ENCODE data around the gene MSI2.
A peak's percentile ranks its signal among the peaks of the same experiment; 100 is the strongest.
"Not testable (repeated sequence)": the region's sequence is repeated elsewhere in the genome, so short reads cannot be mapped to it uniquely, and the experiment has no call there.

The MSI2 gene

DNA sequence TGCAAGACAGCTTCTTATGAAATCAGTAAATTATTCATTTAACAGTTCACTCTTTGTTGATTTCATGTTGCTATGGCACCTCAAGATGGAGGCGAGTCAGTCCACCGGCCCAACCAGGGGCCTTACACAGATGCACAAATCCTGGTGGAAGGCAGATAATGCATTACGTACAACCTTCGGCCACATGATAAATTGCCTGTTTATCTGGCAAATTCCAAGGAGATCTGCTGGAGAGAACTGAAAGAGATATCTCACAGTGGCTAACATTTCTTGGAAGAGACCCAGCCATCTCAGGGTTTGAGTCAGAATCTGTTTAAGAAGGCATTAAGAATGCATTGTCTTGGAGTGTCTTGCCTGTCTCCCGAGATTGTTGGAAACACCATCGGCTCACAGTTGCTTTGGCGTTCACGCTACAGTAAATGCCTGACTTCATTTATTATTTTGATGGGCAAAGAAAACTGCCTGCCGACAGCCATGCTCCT is 225.6 kb downstream of the MSI2 start:
- peak; percentile 97 for DNase-seq (ENCODE audit: low read depth, low spot score)

DNA sequence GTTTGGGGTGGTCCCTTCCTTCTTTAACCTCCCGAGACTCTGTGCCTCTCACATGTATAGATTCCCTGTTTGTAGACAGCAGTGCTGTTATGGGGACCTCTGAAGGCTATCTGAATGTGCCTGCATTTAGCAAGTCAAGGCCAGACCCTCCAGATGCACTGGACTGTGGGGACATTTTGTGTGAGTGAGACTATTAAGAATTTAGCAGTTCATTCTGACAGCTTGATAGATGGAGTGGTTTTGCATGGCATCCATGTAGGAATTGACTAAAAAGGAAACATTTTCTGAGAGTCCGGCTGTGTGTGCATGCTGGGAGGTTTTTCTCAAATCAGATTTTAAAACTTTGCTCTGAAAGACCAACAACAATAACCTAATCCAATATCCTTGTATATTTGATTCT is 226.3 kb downstream of the MSI2 start:
- peak; percentile 79 for DNase-seq (ENCODE audit: low read depth, low spot score)

DNA sequence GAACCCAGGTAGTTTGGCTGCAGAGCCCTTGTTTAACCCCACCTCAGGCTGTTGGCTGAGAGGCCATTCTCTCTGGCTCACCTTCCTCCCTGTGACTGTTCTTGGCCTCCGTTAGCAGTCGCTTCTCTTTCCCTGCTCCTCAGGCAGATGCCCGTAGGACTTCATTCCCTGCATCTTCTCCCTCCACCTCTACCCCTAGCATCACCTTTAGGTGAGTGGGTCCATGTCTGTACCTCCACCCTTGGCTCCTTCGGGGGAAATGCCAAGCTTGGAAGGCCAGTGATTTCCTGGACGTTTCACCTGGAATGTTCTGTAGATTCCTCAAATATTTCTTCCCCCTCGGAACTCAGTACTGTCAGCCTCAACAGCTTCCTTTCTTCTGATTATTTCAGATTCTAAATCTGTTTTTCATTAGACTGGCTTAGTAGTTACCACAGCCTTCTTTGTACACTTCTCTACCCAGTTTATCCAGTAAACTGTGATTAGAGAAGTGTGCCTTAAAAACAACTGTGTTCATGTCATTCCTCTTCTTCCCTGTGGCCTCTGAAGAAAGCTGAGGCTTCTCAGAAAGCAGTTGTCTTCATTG is 227.9 kb downstream of the MSI2 start:
- DNase-seq (ENCODE audit: low read depth, low spot score), result peak; percentile 61

DNA sequence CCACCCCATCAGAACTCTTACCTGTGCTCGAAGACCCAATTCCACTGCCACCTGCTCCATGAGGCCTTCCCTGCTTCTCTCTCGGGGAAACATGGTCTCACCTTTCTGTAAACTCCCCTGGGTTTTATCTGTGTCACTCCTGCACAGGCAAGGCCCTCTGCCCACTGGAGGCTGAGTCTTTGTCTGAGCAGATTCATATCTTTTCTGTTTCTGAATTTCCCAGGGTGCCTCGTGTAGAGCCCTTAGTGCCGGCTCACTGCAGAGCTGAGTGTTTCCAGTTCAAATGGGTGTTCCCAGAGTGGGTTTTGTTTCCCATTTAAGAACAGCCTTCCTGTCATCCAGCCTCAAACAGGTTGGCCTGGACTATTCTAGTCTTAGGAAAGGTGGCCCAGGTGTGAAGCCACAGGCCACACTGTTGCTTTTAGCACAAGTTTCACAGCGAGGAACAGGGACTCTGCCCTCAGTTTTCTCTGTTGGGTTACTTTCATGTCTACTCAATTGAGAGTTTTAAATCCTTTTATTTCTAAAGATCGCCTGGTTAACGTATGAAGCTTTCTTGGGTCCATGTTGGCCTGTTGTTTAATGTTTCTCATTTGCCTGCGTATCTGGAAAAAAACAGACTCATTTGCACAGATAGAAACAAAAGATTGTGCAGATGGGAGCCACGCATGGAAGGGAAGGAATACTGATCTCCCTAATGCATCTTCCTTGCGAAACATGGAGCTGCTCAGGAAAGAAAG is 228.7 kb downstream of the MSI2 start:
- no peak for DNase-seq (ENCODE audit: low read depth, low spot score)

DNA sequence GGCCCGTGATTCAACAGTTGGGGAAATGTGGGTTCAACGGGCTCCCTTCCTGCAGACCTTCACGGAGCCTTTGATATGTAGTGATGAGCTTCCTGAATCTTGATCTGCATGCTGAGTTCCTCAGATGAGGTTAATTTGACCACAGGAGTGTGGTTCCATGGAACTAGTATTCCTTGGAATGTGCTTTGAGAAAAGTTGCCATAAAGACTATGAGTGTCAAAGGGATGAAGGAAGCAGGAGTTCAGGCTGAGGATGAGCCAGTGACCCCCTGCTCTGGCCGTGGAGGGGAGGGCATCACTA is 229.2 kb downstream of the MSI2 start:
- no peak for DNase-seq (ENCODE audit: low read depth, low spot score)

DNA sequence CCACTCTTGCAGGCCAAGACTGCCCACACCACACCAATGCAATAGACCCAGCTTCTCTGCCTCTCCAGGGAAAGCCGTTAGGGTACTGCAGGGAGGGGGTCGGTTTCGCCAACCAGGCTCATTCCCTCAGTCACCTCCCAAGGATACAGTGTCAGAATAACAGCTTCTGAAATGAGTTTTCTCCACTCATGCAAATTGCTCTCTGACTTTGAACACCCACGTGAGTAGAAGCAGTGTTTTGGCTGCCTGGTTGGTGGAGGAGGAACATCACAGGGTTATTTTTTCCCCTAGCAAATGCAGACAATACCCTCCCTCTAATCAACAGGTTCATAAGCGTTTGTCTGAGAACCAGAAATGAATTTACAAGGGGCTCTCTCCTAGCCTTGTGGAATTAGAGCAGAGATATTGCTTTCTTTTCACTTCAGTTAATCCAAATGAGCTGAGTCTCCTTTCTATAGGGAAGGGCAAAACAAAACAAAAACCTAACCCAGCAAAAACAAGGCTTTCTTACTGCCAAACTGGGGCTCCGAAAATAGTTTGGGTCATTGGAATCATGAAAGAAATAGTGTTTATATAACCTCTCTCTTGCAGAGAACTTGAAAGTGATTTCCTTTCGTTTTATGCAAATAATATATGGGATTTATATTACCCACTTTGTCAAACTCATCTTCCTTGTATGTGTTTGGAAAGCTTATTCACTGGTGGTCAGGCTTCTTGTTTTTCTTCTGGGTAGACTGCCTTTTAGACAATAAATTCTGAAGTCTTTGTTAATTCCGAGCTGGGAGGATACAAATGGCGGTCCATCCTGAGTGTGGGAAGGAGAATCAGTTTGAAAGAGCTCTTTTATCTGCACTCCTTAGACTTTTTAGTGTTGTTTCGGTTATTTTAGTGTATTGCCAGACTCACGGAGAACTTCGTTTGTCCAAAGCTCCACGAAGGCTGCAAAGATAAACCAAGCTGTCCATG is 229.9 kb downstream of the MSI2 start:
- DNase-seq (ENCODE audit: low read depth, low spot score), result no peak

DNA sequence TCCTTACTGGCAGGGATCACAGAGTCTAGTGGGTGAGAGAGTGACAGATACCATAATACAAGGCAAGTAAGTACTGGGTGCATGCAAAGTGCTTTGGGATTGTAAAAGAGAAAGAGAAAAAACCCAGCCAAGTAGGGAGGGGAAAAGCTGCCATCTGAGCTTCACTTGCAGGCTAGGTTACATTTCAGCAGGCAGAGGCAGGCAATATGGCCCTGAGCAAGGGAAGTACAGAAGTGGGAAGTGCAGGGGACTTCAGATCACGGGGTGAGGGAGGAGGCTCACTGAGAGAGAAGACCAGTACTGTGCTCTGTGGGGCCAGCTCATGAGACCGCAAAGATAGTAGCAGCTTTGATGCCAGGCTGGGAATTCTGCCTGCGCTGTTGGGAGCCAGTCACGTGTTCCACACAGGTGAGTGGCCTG is 230.6 kb downstream of the MSI2 start:
- no peak for DNase-seq (ENCODE audit: low read depth, low spot score)

DNA sequence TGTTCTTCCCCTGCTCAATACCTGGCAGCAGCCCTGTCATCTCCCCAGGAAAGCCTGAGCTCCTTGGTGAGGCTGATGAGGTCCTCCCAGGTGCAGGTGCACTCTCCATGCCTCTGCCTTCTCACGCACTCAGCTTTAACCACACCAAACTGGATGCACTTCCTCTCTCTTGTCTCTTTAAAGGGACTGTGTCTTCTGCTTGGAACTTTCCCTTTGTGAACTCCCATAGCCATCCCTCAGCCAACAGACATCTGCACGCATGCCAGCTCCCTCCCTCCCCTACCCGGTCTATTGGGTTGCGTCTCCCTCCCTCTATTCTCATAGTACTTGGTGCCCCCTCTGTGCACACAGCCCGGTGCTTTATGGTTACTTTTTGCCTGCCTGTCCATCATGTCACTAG is 231.2 kb downstream of the MSI2 start:
- no peak for DNase-seq (ENCODE audit: low read depth, low spot score)

DNA sequence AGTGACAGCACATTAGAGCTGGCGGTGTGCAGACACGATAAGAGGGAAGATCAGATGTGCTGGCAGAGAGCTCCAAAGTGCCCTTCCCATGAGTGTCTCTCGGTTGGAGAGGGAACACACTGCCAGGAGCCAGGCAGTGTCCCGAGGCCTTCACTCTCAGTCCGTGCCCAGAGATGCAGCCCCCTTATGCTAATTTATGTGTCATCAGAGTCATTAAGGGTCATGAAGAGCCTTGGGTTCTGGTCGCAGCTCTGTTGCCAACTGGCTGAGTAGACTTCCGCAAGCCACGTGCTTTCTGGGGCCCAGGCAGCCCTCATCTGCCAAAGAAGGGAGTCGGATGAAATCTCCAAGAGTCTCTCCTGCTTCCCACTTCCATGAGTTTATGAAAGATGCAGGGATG is 232.5 kb downstream of the MSI2 start:
- no peak for DNase-seq (ENCODE audit: low read depth, low spot score)

DNA sequence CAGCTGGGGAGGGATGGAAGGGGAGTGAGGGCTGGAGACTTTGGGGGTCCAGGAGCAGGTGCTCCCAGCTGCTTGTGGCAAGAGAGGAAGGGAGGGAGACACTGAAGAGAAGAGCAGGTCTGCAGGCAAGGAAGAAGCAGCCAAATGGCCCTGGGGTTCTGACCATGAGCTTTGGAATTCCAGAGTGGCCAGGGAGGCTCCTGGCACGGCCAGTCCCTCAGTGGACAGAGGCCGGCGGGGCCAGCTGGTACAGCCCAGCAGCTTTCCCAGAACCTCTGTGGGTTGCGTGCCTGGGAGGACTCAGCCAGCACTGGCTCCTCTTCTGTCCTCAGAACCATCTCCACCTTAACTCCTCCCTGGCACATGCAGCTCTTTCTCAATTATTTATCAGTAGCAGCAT is 233.0 kb downstream of the MSI2 start:
- DNase-seq (ENCODE audit: low read depth, low spot score), result no peak

DNA sequence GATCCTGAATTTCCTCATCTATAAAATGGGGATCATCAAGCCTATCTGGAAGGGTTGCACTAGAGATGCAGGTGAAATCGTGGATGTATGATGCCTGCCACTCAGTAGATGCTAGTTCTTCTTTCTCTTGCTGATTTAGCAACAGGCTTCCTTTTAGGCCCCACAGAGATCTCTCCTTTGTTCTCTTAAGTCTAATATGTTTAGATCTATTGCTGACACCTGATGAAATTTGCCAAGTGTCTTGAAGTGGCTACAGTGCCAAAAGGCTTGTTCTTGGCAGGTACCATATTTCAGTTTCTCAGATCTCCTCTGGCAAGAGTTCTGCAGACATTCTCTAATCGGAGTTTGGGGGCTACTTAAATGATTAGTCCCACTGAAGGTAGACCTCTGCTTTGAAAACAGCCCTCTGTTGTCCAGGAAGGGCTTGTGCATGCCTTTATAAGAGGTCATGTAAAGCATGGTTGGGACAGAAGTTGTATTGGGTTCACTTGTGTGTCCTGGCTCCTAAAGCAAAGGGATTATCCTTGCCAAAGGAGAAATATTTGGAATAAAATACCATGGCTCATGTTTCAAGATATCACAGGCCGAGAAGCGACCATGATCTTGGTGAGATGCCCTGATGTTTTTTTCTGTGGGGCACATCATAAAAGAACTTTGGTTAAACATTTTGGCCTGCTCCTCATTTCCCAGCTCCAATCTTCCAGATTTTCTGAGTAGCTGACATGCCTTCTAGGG is 234.0 kb downstream of the MSI2 start:
- DNase-seq (ENCODE audit: low read depth, low spot score), result no peak

DNA sequence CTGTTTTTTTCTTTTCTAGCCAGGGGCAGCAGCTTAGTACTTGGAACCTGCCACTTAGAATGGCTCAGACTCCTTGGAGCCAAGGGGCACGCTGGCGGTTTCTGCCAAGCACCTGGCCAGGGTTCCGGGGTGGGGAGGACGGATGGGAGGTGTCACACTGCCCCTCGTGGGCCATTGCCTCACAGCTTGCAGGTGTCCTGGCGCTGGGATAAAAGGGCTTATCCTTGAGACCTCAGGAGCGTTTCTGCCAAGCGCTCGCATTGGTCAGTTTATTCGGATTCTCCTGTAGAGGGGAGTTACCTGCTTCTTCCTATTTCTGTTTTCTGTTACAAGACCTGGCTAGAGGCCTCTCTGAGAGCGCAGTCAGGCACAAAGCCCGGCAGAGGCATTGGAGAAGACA is 234.6 kb downstream of the MSI2 start:
- DNase-seq (ENCODE audit: low read depth, low spot score), result no peak

DNA sequence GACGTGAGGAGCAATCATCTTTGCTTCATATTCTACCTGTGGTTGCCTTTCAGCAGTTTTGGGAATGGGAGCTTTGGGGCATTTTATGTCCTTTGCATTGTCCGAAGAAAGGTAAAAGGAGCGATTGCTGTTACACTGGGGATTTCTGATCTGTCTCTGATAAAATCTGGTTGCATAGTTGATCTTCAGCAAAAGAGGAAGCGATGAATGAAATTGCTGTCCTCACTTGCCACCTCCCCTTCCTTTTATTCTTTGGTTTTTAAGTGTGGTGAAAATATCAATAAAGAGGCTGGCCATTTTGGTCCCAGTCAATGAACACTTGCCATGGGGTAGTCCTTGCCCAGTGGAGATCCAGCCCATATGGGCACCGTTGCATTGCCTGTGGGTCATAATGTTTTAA is 236.8 kb downstream of the MSI2 start:
- no peak for DNase-seq (ENCODE audit: low read depth, low spot score)

DNA sequence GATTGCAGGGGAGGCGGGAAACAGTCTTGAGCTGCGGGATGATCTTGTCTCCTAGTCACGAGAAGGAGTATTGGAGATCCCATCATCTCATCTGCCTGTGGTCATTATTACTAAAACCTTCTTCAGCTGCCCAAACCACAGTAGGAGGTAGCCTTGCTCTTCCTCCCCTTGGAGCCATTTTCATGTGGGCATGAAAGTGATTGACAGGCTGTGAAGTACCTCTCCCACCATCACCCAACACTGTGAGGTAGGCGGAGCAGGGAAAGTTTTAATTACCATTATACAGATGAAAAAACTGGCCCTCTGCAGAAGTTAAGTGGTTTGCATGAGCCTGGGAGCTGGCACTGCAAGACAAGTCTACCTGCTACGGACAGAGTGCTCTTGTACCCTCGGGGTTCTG is 237.3 kb downstream of the MSI2 start:
- DNase-seq (ENCODE audit: low read depth, low spot score), result no peak

DNA sequence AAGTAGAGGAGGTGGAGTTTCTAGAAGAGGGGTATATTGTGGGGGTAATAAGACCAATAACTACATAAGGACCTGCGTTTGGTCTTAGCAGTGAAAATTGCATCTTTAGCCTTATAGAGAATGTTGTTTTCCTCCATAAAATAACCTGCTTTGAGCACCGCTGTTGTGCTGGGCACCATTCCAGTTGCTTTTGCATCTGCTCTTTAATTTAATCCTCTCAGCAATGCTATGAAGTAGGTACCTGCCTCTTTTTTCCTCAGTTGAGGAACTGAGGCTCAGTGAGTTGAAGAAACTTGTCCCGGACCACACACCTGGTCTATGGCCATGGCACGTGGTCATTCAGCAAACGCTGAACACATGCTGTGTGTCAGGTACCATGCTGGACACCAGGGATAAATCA is 238.1 kb downstream of the MSI2 start:
- no peak for DNase-seq (ENCODE audit: low read depth, low spot score)

DNA sequence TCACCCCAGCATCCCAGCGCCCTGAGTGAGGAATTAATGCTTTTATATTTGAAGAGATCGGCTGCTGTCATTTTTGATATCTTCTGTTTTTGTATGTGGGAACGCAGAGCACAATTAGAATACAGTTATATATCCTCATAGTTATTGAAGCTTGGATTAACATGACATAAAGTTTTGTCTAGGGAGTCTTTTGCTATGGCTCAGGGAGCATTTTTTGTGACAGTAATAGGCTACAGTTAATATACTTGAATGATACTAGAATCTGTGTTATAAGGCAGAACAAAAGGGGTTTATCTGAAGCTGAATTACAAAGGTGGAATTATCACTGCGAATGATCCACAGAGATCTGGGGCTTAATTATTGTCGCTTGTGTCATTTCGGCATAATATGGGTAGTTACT is 239.4 kb downstream of the MSI2 start:
- DNase-seq (ENCODE audit: low read depth, low spot score), result no peak

DNA sequence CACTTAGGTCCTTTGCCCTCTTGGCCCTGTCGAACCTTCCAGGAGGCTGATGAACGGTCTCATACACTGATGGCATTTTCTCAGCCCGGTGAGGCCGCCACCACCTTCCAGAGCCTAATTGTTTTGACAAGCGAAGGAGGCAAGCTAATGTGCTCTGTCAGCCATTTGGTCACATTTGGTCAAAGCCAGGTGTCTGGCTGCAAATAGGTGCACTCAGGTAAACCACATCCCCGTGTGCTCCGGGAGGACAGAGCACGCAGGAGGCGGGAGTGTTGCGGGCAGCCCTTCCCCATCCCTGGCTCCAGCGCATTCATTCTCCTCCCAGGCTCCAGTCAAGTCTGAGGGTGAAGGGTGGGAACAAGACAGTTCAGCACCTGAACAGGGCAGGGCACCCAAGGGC is 240.1 kb downstream of the MSI2 start:
- no peak for DNase-seq (ENCODE audit: low read depth, low spot score)

DNA sequence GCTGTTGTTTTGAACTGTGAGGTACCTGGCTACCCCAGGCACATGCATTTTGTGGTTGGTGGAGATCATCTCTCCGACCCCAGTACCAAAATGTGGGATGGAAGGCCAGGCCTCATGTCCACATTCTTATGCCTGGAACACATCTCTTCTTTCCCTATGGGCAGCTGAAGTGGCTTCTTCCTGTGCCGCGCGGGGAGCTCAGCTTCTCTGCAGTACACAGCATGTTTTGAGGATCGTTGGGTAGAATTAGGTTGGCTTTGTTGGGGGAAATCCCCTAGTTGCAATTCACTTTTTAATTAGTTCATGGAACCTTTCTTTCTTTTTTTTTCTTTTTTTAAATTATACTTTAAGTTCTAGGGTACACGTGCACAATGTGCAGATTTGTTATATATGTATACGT is 242.1 kb downstream of the MSI2 start:
- no peak for DNase-seq (ENCODE audit: low read depth, low spot score)

DNA sequence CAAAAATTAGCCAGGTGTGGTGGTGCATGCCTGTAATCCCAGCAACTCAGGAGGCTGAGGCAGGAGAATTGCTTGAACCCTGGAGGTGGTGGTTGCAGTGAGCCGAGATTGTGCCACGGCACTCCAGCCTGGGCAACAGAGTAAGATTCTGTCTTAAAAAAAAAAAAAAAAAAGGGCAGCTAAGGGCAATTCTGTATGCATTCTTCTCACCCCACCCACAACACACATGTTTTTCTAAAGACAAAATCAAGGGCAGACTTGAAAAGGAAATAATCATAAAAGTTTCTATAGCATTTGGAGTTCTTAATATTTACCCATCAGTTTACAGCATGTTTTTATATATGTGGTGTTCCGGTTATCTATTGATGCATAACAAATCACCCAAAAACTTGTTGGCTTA is 242.9 kb downstream of the MSI2 start:
- not testable (repeated sequence) for DNase-seq (ENCODE audit: low read depth, low spot score)

DNA sequence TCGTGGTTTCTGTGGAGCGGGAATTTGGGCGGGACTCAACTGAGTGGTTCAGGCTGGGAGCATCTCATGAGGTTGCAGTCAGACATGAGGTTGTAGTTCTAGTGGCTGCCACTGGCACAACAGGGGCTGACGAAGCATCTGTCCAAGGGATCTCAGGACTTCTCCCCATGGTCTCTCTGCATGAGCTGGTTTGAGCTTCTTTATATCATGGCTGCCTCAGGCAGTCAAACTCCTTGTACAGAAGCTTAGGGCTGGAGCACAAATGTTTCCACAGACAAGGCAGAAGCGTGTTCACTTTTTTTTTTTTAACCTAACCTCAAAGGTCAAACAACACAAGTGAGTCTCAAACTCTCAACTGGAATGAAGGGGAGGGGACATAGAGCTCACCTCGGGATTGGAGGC is 243.3 kb downstream of the MSI2 start:
- DNase-seq (ENCODE audit: low read depth, low spot score), result no peak

DNA sequence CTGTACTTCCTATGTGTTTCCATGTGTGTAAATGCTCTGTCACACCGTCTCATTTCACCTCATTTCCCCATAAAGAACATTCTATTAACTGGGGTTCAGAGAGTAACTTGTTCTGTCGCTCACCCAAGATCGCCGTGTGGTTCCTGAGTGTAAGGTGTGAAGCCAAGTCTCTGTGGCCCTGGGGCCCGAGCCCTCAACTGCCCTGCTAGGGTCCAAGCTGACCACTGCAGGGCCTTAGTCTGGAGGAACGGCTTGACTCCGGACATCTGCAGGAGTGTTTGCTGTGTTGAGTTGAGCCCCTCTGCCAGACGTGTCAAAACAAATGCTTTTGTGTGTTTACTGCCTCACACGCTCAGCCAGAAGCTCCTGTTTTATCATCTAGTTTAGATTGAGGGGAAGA is 244.7 kb downstream of the MSI2 start:
- no peak for DNase-seq (ENCODE audit: low read depth, low spot score)

DNA sequence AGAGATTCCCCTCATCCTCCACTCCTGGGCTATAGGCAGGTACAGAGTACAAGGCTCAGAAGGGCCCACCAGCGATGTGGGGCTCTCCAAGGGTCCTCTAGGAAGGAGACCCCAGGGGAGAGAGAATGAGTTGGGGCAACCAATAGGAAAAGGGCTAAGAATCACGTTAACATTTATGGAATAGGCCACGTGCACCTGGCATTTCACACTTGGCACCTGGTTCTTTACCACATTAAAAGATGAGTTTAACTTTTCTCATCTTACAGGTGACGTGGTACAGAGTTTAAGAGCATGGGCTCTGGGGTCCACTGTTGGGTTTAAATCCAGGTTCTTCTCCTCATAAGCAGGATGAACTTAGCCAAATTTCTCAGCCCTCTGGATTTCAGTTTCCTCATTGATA is 245.7 kb downstream of the MSI2 start:
- no peak for DNase-seq (ENCODE audit: low read depth, low spot score)
